Tibial nerve (tissue), 4 donors: ENCODE data around the gene NEK2. TPM values are rescaled to one million over a fixed set of nuclear protein-coding genes. Genes with fewer than 3 reads are reported as not detected.

Experiments
- DNase-seq, 2 donors: peaks; one replicate each; pipeline ENCODE4 v3.0.0-alpha.2; 2019; ENCODE audit warnings: low spot score in 2 of 2
- H3K27ac ChIP-seq, 4 donors: fragments of 200-600 bp; sonication (generic) in 3 of 4; one replicate each; pipeline ENCODE4 v1.5.1; 2017 to 2019; ENCODE audit warnings: mild to moderate bottlenecking in 1 of 4
- H3K27me3 ChIP-seq, 2 donors: fragments of 200-600 bp; sonication (generic) in 1 of 2; one replicate each; pipeline versions ENCODE4 v1.5.1 to v1.6.0; 2017 to 2019
- H3K36me3 ChIP-seq, 3 donors: fragments of 200-600 bp; sonication (generic); one replicate each; pipeline ENCODE4 v1.5.1; 2018 to 2019
- H3K4me1 ChIP-seq, 4 donors: fragments of 200-600 bp; sonication (generic) in 3 of 4; one replicate each; pipeline ENCODE4 v1.5.1; 2017 to 2019
- H3K4me3 ChIP-seq, 4 donors: fragments of 200-600 bp; sonication (generic) in 3 of 4; one replicate each; pipeline ENCODE4 v1.5.1; 2017 to 2019; ENCODE audit warnings: mild to moderate bottlenecking in 1 of 4, moderate library complexity in 1 of 4
- H3K9me3 ChIP-seq, 4 donors: fragments of 200-600 bp; sonication (generic) in 3 of 4; one replicate each; pipeline ENCODE4 v1.5.1; 2017 to 2019
- EP300 ChIP-seq, 2 donors: sonication (generic); formaldehyde crosslinking; IDR thresholded peaks; one replicate each; pipeline ENCODE4 v1.6.1; 2017; ENCODE audit warnings: antibody characterized with exemption in 2 of 2, mild to moderate bottlenecking in 1 of 2
- POLR2A ChIP-seq, 2 donors: fragments of 450-650 bp; IDR thresholded peaks; one replicate each; pipeline ENCODE4 v1.6.1; 2017; ENCODE audit warnings: antibody characterized with exemption in 2 of 2, mild to moderate bottlenecking in 2 of 2, moderate library complexity in 2 of 2
- WGBS, 2 donors: methylation state at CpG; one replicate each; pipeline ENCODE4 v1.1.5; 2018; 5-methylcytosine and 5-hydroxymethylcytosine counted together
- total RNA-seq, 4 donors: library from RNA; depleted of rRNA; stranded (reverse); fragments of >200 nt; gene quantifications; one replicate each; pipeline ENCODE4 v1.1.0, GENCODE V29; 2016
- TF ChIP-seq, protein P1 (sequence below), 5 experiments: fragments of 200-600 bp in 3 of 5; fragments of 450-650 bp in 2 of 5; sonication (generic) in 3 of 5; IDR thresholded peaks; one replicate each; pipeline ENCODE4 v1.5.1; 2016 to 2019; ENCODE audit warnings: antibody characterized with exemption in 5 of 5, mild to moderate bottlenecking in 3 of 5, moderate library complexity in 2 of 5

NEK2 gene
- total RNA-seq, 4 donors from 2014 or later = 1.8 to 2.0 TPM; not detected in 2

DNA sequence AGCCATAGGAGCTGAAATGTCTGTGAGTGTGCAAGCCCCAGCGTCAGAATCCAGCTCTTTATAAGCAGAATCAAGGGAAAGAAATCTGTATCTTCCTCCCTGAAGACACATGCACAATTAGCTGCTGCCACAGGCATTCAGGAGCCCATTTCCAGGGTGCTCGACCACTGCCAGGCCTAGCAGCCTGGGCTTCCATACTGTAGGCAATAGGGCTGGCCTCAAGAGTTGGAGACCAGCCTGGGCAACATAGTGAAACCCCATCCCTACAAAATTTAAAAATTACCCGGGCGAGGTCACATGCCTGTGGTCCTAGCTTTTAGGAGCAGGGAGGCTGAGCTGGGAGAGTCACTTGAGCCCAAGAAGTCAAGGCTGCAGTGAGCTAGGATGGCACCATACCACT is 41.0 kb downstream of the NEK2 start:
- Histone ChIP-seq H3K36me3 (no peaks in the 10 kb centered on the region), H3K9me3 (no peaks in the 10 kb centered on the region), H3K27me3 (no peaks in the 10 kb centered on the region), H3K4me3 (no peak overlapping the region), H3K27ac (no peak overlapping the region), H3K4me1 (peaks cover 0 to 15% (median 0%) of the 10 kb centered on the region in 4 donors)
- WGBS, 2 donors = 89 to 94% methylated on average over 4 of the region's 4 CpGs
- TF ChIP-seq, protein P1, sequence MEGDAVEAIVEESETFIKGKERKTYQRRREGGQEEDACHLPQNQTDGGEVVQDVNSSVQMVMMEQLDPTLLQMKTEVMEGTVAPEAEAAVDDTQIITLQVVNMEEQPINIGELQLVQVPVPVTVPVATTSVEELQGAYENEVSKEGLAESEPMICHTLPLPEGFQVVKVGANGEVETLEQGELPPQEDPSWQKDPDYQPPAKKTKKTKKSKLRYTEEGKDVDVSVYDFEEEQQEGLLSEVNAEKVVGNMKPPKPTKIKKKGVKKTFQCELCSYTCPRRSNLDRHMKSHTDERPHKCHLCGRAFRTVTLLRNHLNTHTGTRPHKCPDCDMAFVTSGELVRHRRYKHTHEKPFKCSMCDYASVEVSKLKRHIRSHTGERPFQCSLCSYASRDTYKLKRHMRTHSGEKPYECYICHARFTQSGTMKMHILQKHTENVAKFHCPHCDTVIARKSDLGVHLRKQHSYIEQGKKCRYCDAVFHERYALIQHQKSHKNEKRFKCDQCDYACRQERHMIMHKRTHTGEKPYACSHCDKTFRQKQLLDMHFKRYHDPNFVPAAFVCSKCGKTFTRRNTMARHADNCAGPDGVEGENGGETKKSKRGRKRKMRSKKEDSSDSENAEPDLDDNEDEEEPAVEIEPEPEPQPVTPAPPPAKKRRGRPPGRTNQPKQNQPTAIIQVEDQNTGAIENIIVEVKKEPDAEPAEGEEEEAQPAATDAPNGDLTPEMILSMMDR (IDR thresholded peaks at IDR 0.05) = no peak
- no peak for TF ChIP-seq POLR2A (IDR thresholded peaks at IDR 0.05)
- TF ChIP-seq EP300 (IDR thresholded peaks at IDR 0.05) = no peak
- no peak for DNase-seq

DNA sequence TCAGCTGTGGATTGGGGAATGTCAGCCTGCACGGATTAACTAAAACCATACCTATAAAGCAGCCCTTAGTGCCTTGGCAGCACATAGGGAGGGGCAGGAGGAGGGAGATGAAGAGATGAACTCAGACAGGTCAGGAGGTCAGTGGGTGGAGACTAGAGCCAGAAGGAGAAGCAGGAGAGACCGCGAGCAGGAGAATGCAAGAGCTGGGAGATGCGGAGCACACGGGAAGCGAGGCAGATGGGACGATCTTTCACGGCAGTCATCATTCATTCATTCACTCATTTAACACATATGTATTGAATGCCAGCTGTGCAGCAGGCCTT is 41.9 kb downstream of the NEK2 start:
- 83 to 86% methylated on average over 8 of the region's 8 CpGs for WGBS, 2 donors

DNA sequence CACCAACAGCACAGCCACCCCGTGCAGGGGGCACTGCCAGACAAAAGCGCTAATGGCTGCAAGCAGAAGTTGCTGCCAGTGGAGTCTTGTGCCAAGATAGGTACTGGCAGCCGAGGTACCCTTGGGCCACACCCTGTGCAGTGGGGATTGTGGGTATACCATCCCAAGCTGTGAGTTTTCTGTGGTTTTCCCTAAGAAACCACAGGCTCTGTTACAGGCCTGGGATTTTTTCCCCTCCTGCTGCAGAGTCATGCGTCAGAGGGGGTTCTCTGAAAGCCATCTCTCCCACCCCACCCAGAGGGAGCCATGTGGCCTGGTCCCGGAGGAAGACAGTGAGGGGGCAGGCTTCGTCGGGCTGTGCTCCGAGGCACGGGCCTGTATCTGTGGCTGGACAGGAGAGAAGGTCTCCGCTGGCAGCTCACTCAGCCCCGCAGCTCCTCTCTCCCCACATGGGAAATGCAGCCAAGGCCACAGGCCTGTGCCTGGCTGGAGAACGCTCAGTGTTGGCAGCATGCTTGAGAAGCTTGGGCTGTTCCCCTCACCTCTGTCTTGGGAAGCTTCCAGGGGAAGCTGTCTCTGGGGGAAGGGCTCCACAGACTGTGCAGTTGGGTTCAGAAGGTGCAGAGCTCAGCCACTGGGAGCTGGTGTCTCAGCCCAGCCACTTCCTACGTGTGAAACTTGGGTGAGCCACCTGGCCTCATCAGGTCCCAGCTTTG is 42.5 kb downstream of the NEK2 start:
- Histone ChIP-seq H3K27me3 (no peaks in the 10 kb centered on the region), H3K27ac (peak overlapping the region in 1 of 4 donors; percentile 0), H3K9me3 (no peaks in the 10 kb centered on the region), H3K4me3 (no peak overlapping the region), H3K36me3 (no peaks in the 10 kb centered on the region), H3K4me1 (peaks cover 0 to 15% (median 0%) of the 10 kb centered on the region in 4 donors)
- DNase-seq = no peak
- TF ChIP-seq EP300 (IDR thresholded peaks at IDR 0.05) = no peak
- TF ChIP-seq, protein P1 (IDR thresholded peaks at IDR 0.05) = no peak
- TF ChIP-seq POLR2A (IDR thresholded peaks at IDR 0.05) = no peak
- WGBS, 2 donors = 52 to 57% methylated on average over 10 to 12 of the region's 13 CpGs

More for the DNA sequence above, 41.9 kb downstream of the NEK2 start:
- Histone ChIP-seq H3K4me1 (peaks cover 0 to 15% (median 0%) of the 10 kb centered on the region in 4 donors), H3K27me3 (no peaks in the 10 kb centered on the region), H3K36me3 (no peaks in the 10 kb centered on the region), H3K4me3 (no peak overlapping the region), H3K27ac (no peak overlapping the region), H3K9me3 (no peaks in the 10 kb centered on the region)
- DNase-seq = no peak
- TF ChIP-seq EP300 (IDR thresholded peaks at IDR 0.05) (no peak), POLR2A (IDR thresholded peaks at IDR 0.05) (no peak)
- TF ChIP-seq, protein P1 (IDR thresholded peaks at IDR 0.05) = no peak

DNA sequence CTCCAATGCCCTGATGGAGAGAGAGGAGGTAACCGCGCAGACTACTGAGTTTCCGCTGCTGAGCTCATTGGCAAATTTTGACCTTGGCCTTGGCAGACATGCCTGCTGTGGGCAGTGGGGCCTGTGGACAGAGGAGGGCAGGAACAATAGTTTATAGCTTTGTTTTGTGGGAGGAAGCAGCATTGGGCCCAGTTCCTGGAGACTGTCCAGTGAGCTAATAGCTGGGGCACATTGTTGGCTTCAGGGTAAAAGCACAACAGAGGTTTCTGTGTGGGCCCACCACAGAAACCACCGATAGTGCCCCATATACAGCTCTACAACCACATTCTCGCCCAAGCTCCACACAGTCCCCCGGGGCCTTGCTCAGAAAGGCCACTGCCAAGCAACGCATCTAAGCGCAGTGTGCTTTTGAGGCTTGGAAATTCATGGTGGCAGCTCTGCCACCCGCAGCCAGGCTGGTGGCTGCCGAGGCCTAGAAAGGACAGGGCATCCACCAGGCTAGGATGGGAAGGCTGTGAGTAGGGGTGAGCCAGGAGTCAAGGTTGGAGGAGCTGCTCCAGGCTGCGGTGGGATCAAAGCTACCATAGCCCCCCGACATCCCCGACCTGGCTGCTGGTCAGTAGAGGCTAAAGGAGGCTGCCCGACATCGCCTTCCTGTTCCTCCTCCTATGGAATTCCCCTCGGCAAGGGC is 43.2 kb downstream of the NEK2 start:
- Histone ChIP-seq H3K27ac (peak overlapping the region in 1 of 4 donors; percentile 0), H3K36me3 (no peaks in the 10 kb centered on the region), H3K4me3 (no peak overlapping the region), H3K27me3 (no peaks in the 10 kb centered on the region), H3K9me3 (no peaks in the 10 kb centered on the region), H3K4me1 (peaks cover 0 to 15% (median 0%) of the 10 kb centered on the region in 4 donors)
- no peak for DNase-seq
- 70 to 75% methylated on average over 14 to 15 of the region's 16 CpGs for WGBS, 2 donors
- TF ChIP-seq EP300 (IDR thresholded peaks at IDR 0.05) = no peak

DNA sequence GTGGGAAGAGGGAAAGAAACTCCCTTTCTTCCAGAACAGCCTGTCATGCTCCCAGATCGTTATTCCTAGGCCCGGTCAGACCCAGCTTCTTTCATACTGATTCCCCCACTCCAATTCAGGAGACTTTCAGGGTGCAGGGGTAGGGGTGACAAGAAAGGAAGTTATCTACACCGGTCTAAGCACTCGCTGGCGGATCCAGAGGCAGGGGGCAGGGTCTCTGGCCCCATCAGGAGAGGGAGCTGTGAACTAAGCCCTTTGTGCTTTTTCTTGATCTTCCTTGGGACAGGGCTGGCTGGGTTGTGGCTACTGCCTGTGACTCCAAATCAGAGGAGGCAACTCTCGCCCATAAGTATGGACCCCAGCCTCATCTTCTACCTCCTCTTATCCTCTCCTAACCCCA is 44.3 kb downstream of the NEK2 start:
- DNase-seq = no peak
- no peak overlapping the region for H3K27ac ChIP-seq

More for the DNA sequence above, 44.3 kb downstream of the NEK2 start:
- 82 to 87% methylated on average over 6 of the region's 6 CpGs for WGBS, 2 donors
- peaks cover 0 to 15% (median 0%) of the 10 kb centered on the region in 4 donors for H3K4me1 ChIP-seq
- H3K36me3 ChIP-seq = no peaks in the 10 kb centered on the region
- H3K27me3 ChIP-seq = no peaks in the 10 kb centered on the region
- no peaks in the 10 kb centered on the region for H3K9me3 ChIP-seq
- TF ChIP-seq POLR2A (IDR thresholded peaks at IDR 0.05) (no peak), EP300 (IDR thresholded peaks at IDR 0.05) (no peak)
- TF ChIP-seq, protein P1 (IDR thresholded peaks at IDR 0.05) = no peak
- H3K4me3 ChIP-seq = no peak overlapping the region
